Muscle of leg (tissue), 11 donors: ENCODE data around the gene ITPR2. TPM values are rescaled to one million over a fixed set of nuclear protein-coding genes. Genes with fewer than 3 reads are reported as not detected.

Source experiments
- DNase-seq: peaks from one replicate; pipeline ENCODE4 v3.0.0; 2013
- H3K27ac ChIP-seq: one replicate; pipeline ENCODE4 v1.5.1; 2013; ENCODE audit warnings: mild to moderate bottlenecking, low read length, control low read depth
- H3K27me3 ChIP-seq: one replicate; pipeline ENCODE4 v1.6.1; 2013; ENCODE audit warnings: low read length; ENCODE audit not compliant: control insufficient read depth, insufficient read depth
- H3K36me3 ChIP-seq: one replicate; pipeline ENCODE4 v1.6.1; 2013; ENCODE audit warnings: low read length; ENCODE audit not compliant: control insufficient read depth, insufficient read depth
- H3K4me1 ChIP-seq: one replicate; pipeline ENCODE4 v1.6.1; 2013; ENCODE audit warnings: low read length; ENCODE audit not compliant: control insufficient read depth, insufficient read depth
- H3K4me3 ChIP-seq: one replicate; pipeline ENCODE4 v1.5.1; 2013; ENCODE audit warnings: low read length, control low read depth
- H3K9me3 ChIP-seq: replicated peaks from 2 replicates; pipeline ENCODE4 v1.6.1; 2013; ENCODE audit warnings: low read depth, low read length; ENCODE audit not compliant: control insufficient read depth
- WGBS: methylation state at CpG from one replicate; pipeline ENCODE4 v1.1.5; 2013; ENCODE audit warnings: missing lambda C conversion rate; ENCODE audit not compliant: insufficient coverage; 5-methylcytosine and 5-hydroxymethylcytosine counted together
- polyA plus RNA-seq, 8 donors: library from polyadenylated mRNA; unstranded; fragments of 120-200 nt; gene quantifications; one replicate each; pipeline versions ENCODE4 v1.2.1 to v1.2.3, GENCODE V29; 2013; ENCODE audit warnings: inconsistent platforms in 1 of 8, low replicate concordance in 1 of 8; ENCODE audit not compliant: insufficient read length in 8 of 8, insufficient read depth in 1 of 8
- total RNA-seq: library from RNA; stranded (reverse); fragments of 120-200 nt; gene quantifications from one replicate; pipeline ENCODE4 v1.2.4, GENCODE V29; 2013

The ITPR2 gene
- total and polyA plus RNA-seq, 9 donors = 1.9 to 5.8 (median 3.5) TPM

DNA sequence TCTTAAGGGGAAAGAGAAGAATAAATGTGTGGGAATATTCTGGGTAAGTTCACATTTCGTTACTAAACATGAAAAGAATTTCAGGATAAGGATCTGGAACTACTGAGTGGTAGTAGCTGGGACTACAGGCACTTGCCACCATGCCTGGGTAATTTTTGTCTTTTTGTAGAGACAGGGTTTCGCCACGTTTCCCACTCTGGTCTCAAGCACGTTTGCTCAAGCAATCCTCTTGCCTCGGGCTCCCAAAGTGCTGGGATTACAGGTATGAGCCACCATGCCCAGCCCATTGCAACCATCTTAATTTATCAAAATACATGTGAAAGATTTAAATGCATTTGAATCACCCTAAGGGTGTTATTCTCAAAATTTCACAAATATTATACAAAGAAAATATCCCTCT lies 26.4 kb downstream of the ITPR2 start:
- H3K4me3 ChIP-seq = no peak overlapping the region
- no peaks in the 10 kb centered on the region for H3K36me3 ChIP-seq
- no peak overlapping the region for H3K27ac ChIP-seq
- 81% methylated on average over 4 of the region's 5 CpGs for WGBS
- no peak for DNase-seq
- H3K4me1 ChIP-seq = peaks cover 3% of the 10 kb centered on the region
- H3K27me3 ChIP-seq = no peaks in the 10 kb centered on the region
- no peaks in the 10 kb centered on the region for H3K9me3 ChIP-seq

DNA sequence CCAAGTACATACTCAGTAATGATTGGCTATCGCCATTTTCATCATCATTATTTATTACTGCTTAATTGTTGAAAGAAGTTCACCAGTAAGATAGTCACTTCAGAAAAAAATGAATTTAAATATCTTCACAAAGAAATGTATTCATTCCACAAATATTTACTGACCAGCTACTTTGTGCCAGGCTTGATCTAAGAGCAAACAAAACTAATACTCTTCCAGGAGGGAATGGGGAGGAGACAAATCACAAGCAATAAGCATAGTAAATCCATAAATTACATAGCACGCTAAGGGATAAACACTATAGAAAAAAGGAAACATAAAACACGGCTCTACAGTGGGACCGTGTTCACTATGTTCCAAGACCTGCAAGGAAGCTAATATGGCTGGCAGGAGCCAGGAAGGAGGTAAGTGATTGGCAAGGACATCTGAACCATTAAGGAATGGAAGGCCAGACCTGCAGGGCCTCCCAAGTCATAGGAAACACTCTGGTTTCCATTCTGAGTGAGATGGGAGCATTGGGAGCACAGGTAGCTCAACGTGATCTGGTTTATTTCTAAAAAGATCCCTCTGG lies 27.5 kb downstream of the ITPR2 start:
- Histone ChIP-seq H3K27ac (no peak overlapping the region), H3K27me3 (no peaks in the 10 kb centered on the region), H3K36me3 (no peaks in the 10 kb centered on the region), H3K9me3 (no peaks in the 10 kb centered on the region), H3K4me1 (peaks cover 3% of the 10 kb centered on the region), H3K4me3 (no peak overlapping the region)
- 78% methylated on average over 3 of the region's 5 CpGs for WGBS
- no peak for DNase-seq

DNA sequence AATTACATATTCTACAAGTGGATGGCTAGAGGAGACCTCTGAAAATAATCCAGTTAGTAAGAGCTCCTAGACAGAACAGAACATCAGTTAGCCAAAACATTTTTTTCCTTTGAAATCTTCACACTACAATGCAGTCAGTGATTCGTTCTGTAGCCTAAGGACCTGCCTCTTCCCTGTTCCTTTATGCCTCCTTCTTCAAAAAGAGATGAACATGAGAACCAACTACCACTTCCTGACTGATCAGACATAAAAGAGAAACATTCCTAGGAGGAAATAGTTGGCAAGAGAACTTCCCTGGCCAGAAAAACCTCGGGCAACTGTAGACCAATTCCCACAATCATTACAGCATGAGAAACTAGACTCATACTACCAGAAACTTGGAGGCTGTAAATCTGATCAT lies 29.4 kb downstream of the ITPR2 start:
- DNase-seq = no peak
- no peak overlapping the region for H3K27ac ChIP-seq
- WGBS = no CpG with 5 or more reads among the region's 2 CpGs
- H3K27me3 ChIP-seq = no peaks in the 10 kb centered on the region
- H3K4me1 ChIP-seq = no peaks in the 10 kb centered on the region
- H3K9me3 ChIP-seq = no peaks in the 10 kb centered on the region
- H3K4me3 ChIP-seq = no peak overlapping the region
- no peaks in the 10 kb centered on the region for H3K36me3 ChIP-seq

DNA sequence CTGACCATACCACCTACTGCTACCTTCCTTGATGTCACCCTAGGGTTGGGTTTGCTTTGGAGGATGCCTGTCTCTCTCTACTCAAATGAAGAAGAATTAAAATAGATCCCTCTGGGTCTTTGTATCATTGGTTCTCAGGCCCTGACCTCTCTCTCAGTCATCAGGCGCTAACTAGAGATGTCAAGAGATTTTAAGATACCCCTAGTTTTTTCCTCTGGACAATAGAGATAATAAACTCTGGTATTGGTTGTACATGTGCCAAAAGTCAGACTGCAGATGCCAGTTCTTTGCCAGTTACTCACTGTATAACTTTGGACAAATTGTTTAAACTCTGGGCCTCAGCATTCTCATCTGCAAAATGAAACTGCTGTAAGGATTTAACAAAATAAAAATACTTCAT lies 31.5 kb downstream of the ITPR2 start:
- DNase-seq = no peak
- Histone ChIP-seq H3K27ac (no peak overlapping the region), H3K36me3 (no peaks in the 10 kb centered on the region), H3K4me3 (no peak overlapping the region), H3K27me3 (no peaks in the 10 kb centered on the region), H3K4me1 (peaks cover 2% of the 10 kb centered on the region), H3K9me3 (no peaks in the 10 kb centered on the region)
- no CpG with 5 or more reads among the region's 1 CpG for WGBS

DNA sequence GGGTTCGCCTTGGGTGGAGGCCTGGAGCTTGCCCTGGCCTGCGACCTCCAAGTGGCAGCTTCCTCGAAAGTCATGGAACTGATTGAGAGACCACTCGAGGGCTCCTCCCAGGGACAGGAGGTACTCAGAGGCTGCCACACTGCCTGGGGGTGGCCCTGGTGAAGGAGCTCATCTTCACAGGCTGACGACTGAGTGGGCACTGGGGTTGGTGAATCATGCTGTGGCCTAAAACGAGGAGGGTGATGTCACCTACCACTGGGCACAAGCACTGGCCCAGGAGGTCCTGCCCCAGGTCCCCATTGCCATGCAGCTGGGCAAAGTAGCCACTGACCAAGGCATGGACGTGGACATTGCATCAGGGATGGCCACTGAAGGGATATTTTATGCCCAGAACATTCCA lies 32.1 kb downstream of the ITPR2 start:
- H3K27ac ChIP-seq = no peak overlapping the region
- whole genome bisulfite sequencing = 87% methylated on average over 5 of the region's 7 CpGs
- no peak overlapping the region for H3K4me3 ChIP-seq
- H3K36me3 ChIP-seq = no peaks in the 10 kb centered on the region
- no peaks in the 10 kb centered on the region for H3K9me3 ChIP-seq
- no peaks in the 10 kb centered on the region for H3K27me3 ChIP-seq
- peaks cover 2% of the 10 kb centered on the region for H3K4me1 ChIP-seq
- DNase-seq = no peak

DNA sequence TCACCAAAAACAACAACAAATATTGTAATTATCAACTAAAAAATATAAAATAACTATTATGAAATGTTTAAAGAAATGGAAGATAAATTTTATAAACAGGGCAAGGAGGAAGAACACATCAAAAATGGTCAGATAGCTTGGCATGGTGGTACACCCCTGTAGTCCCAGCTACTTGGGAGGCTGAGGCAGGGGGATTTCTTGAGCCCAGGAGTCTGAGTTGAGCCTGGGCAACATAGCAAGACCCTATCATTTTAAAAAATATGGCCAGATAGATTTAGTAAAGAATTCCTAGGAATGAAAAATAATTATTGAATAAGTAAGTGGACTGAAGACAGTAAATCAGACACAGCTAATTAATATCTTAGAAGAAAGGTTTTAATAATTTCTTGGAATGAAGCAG lies 32.6 kb downstream of the ITPR2 start:
- no peak for DNase-seq
- H3K36me3 ChIP-seq = no peaks in the 10 kb centered on the region
- no peaks in the 10 kb centered on the region for H3K9me3 ChIP-seq
- peaks cover 2% of the 10 kb centered on the region for H3K4me1 ChIP-seq
- no peak overlapping the region for H3K27ac ChIP-seq
- no peaks in the 10 kb centered on the region for H3K27me3 ChIP-seq
- H3K4me3 ChIP-seq = no peak overlapping the region

DNA sequence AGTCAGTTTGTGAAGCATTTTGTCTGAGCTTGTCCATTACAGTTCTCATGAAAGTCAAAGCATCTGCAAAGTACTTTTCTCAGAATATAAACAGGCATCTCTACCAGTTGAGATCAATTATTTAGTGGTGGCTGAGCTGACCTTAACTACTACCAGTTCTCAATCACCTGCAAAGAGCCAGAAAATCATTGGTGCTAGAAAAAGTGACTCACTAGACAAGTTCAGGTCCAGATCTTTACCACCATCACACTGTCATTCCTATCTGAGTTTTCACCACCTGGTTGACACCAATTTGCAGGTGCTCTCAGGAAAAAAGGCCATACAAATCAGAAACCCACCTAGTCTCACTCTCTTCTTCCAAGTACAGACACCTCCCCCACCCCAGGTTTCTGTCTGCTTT lies 33.3 kb downstream of the ITPR2 start:
- no peaks in the 10 kb centered on the region for H3K27me3 ChIP-seq
- DNase-seq = no peak
- no peaks in the 10 kb centered on the region for H3K9me3 ChIP-seq
- H3K4me1 ChIP-seq = peaks cover 2% of the 10 kb centered on the region
- no peak overlapping the region for H3K4me3 ChIP-seq
- H3K36me3 ChIP-seq = no peaks in the 10 kb centered on the region
- H3K27ac ChIP-seq = no peak overlapping the region

DNA sequence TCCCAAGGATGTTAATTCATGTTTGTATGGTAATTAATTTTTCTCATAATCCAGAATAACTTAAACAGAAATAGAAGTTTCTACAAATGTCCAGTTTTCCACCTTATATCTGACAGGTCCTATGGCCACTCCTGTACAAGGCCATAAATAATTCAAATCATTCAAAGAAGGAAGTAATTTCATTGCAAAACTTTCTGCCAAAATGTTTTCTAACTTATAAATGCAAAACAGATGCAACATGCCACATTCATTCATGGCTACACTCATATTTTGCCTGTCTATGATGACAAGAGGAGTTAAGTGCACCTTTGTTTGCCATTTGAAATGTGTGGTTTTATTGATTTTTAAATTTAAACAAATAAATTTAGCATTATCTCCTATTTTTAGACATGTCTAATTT lies 34.4 kb downstream of the ITPR2 start:
- Histone ChIP-seq H3K27me3 (no peaks in the 10 kb centered on the region), H3K4me3 (no peak overlapping the region), H3K36me3 (no peaks in the 10 kb centered on the region), H3K9me3 (no peaks in the 10 kb centered on the region), H3K4me1 (peaks cover 2% of the 10 kb centered on the region), H3K27ac (no peak overlapping the region)
- no peak for DNase-seq

DNA sequence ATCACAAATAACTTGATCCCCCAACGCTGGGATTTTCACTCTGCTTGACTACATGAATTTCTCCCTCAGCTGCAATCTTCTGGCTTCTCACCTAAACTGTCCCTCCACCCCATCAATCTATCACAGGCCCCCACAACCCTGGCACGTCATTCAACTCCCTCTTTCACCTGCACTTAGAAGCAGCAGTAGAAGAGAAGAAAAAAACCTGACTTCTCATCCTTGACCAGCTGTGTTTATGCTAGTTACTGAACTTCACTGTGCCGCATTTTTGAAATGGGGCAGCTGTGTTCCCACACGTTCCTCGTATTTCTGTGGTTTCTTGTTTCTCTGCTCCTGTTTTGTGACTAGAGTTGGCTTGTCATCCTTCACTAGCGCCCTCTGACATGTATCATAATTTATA lies 35.0 kb downstream of the ITPR2 start:
- H3K27me3 ChIP-seq = no peaks in the 10 kb centered on the region
- 32% methylated on average over 3 of the region's 6 CpGs for WGBS
- H3K36me3 ChIP-seq = no peaks in the 10 kb centered on the region
- no peak overlapping the region for H3K4me3 ChIP-seq
- H3K27ac ChIP-seq = no peak overlapping the region
- peaks cover 2% of the 10 kb centered on the region for H3K4me1 ChIP-seq
- peak; percentile 53 for DNase-seq
- H3K9me3 ChIP-seq = no peaks in the 10 kb centered on the region

DNA sequence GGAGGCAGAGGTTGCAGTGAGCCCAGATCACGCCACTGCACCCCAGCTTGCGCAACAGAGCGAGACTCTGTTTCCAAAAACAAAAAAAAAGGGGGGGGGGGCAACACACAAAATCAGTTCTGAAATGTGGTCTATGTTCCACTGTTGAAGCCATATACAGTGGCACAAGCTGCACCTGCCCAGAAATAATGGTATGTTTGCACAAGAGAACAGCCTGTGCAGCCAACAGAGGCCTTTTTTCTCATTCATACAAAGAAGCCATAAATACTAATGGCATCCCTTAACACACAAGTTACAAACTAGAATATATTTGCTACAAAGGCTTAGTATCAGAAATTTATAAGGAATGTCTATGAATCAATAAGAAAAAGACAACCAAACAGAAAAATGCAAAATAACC lies 37.1 kb downstream of the ITPR2 start:
- no peak overlapping the region for H3K4me3 ChIP-seq
- no peak for DNase-seq
- H3K27ac ChIP-seq = no peak overlapping the region
- no peaks in the 10 kb centered on the region for H3K36me3 ChIP-seq
- H3K27me3 ChIP-seq = no peaks in the 10 kb centered on the region
- H3K9me3 ChIP-seq = no peaks in the 10 kb centered on the region
- peaks cover 2% of the 10 kb centered on the region for H3K4me1 ChIP-seq
- WGBS = 83% methylated on average over 2 of the region's 3 CpGs

DNA sequence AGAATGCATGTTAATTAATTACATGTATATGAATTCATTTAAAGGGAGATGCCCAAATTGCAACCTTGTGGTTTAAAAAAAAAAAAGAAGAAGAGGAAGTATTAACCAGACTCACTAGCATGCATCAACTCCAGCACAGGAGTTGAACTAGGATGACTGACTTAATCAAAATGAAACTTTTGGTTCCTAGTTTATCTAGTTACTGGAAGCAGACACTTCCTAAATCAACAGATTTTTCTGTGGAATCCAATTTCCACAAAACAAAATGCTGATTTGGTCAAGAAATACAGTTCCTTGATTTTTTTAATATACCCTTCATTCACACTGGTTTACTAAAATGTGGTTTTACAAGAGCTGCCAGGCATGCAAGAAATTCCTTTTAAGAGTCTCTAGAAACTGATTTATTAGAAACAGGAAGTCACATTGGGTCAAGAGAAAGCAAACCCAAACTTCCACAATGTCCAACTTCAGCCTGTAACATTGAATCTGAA lies 41.6 kb downstream of the ITPR2 start:
- no peaks in the 10 kb centered on the region for H3K9me3 ChIP-seq
- H3K4me3 ChIP-seq = no peak overlapping the region
- peak; percentile 71 for DNase-seq
- H3K27ac ChIP-seq = no peak overlapping the region
- no peaks in the 10 kb centered on the region for H3K27me3 ChIP-seq
- H3K4me1 ChIP-seq = no peaks in the 10 kb centered on the region
- H3K36me3 ChIP-seq = no peaks in the 10 kb centered on the region
